ENCODE results near the gene RNF113B. TPM values are rescaled to one million over a fixed set of nuclear protein-coding genes. Genes with fewer than 3 reads are reported as not detected.

RNF113B gene
- not detected for polyA plus RNA-seq (2013)

DNA sequence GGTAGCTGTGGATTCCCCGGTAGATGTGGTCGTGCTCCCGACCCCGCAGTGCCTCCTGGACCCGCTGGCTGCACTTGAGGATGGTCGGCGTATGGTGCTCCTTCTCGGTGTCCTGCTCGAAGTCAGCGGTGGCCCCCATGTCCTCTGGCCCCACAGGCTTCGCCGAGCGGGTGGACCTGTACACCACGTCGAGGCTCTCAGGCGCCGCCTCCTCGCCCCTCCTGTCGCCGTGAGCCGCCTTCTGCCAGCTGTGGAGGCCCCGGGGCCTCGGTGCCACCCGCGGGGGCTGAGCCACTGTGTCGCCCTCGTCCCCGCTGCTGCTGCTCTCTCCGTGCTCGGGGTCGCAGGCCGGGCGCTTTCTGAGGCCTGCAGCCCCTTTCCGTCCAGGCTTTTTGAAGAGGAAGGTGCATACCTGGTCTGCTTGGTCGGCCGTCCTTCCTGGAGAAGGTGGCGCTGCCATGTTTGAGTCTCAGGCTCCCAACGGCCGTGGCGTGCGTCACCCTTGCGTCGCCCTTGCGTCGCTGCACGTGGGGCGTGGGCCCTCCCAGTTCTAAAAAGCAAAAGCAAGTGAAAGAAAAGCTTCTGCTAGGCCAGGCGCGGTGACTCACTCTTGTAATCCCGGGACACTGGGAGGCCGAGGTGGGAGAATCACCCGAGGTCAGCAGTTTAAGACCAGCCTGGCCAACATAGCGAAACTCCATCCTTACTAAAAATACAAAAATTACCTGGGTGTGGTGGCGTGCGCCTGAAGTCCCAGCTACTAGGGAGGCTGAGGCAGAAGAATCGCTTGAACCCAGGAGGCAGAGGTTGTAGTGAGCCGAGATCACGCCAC, at the start of gene RNF113B:
RNF113B (minus strand) TSS at position 493 of the 832 bp plus-strand sequence; CDS start at position 460, 33 bp downstream.
- no peak for DNase-seq
- ChIA-PET CTCF (no interaction called here), POLR2A (interaction anchor here (0.5 kb wide), 1 partner anchor 87 kb away, joined by 5 read pairs; no protein-coding TSS in a partner anchor)
- Histone ChIP-seq H3K4me3 (ENCODE audit: control insufficient read depth in 1 of 7, extremely low read depth in 1 of 7, insufficient read depth in 4 of 7, low read depth in 2 of 7, low read length in 6 of 7) (no peak within 1 kb of the TSS), H3K27ac (ENCODE audit: insufficient read depth in 1 of 2, low read depth in 1 of 2, low read length in 2 of 2, poor library complexity in 1 of 2, severe bottlenecking in 2 of 2) (no peak within 1 kb of the TSS), H3K27me3 (replicated peaks in 2 of 5; ENCODE audit: control insufficient read depth in 4 of 5, insufficient read depth in 5 of 5, low read length in 4 of 5) (peaks cover 0 to 3% (median 0%) of the 10 kb centered on the region in 5 experiments), H3K4me1 (ENCODE audit: control extremely low read depth in 1 of 4, control insufficient read depth in 4 of 4, insufficient read depth in 4 of 4, low read length in 3 of 4) (peaks cover 0 to 9% (median 0%) of the 10 kb centered on the region in 4 experiments), H3K9me3 (ENCODE audit: control extremely low read depth in 1 of 5, control insufficient read depth in 4 of 5, insufficient read depth in 2 of 5, low read depth in 1 of 5, low read length in 4 of 5) (peaks cover 0 to 4% (median 0%) of the 10 kb centered on the region in 5 experiments), H3K36me3 (ENCODE audit: control insufficient read depth in 4 of 4, insufficient read depth in 4 of 4, low read length in 3 of 4) (no peaks in the 10 kb centered on the region)
- 94% methylated on average over 56 of the region's 58 CpGs for WGBS (ENCODE audit: insufficient coverage)

DNA sequence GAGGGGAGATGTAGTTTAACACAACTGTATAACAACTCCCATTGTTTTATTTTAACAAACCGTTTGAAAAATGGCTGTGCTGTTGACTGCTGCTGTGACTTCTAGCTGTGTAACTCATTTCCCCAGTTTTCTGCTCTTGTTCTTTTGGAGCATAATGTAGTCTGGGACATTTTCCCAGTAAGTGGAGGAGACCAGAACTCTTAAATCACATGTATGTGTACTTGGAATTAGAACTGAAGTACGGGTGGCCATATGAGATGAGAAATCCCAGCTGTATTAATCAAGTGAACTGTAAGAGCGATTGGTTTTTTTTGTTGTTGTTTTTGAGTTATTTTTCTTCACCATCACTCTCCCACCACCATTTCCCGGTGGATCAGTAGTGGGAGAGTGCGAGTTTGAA, 49.4 kb upstream of the RNF113B start:
- CTCF ChIA-PET = no interaction called here
- WGBS (ENCODE audit: insufficient coverage) = no CpG with 5 or more reads among the region's 5 CpGs

DNA sequence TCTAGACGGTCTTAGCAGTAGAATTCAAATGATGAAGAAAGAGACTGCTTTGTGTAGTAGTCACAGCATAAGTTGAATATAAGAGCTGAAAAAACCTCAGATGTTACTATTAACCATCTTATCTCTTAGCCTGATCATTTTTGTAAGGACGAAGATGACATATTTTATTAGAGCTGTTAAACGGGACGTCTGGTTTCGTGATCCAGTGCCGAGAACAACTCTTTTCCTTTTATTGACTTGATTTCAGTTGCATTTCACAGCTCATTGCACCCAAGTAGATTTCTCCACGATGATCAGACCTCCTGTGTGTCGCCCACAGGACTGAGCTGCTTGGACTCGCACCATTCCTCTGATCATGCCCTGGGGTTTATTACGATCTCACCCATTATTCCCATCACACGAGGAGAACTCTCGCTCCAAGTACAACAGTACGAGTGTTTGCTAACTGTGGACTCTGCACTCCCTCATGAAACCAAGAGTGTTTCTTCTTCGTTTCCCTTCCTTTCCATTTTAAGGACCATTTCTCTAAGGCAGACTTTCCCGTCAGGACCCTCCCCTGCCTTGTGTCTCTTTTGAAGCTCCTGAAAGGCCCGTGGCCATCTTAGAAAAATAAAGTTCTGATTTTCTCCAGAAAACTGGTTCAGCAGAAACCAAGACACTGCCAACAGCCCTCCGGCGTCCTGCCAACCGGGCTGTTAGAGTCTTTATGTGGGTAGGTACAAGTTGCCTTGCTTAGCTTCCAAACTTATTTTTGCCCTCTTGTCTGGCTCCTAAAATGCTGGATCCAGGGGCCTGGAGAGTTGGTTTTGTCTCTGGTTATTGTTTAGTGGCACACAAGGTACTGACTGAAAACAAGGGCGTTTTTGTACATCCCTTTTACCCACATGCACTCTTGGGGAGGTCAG, 48.2 kb upstream of the RNF113B start:
- no peaks in the 10 kb centered on the region for H3K4me1 ChIP-seq (ENCODE audit: control extremely low read depth in 1 of 4, control insufficient read depth in 4 of 4, insufficient read depth in 4 of 4, low read length in 3 of 4)
- CTCF ChIA-PET = interaction anchor here (0.7 kb wide), 1 partner anchor 452 kb away, joined by 3 read pairs; no protein-coding TSS in a partner anchor
- WGBS (ENCODE audit: insufficient coverage) = 97% methylated on average over 18 of the region's 20 CpGs
- no peak for DNase-seq
- no peak overlapping the region for H3K4me3 ChIP-seq (ENCODE audit: control insufficient read depth in 1 of 7, extremely low read depth in 1 of 7, insufficient read depth in 4 of 7, low read depth in 2 of 7, low read length in 6 of 7)
- H3K27me3 ChIP-seq (replicated peaks in 2 of 5; ENCODE audit: control insufficient read depth in 4 of 5, insufficient read depth in 5 of 5, low read length in 4 of 5) = no peaks in the 10 kb centered on the region
- no peaks in the 10 kb centered on the region for H3K36me3 ChIP-seq (ENCODE audit: control insufficient read depth in 4 of 4, insufficient read depth in 4 of 4, low read length in 3 of 4)
- H3K9me3 ChIP-seq (ENCODE audit: control extremely low read depth in 1 of 5, control insufficient read depth in 4 of 5, insufficient read depth in 2 of 5, low read depth in 1 of 5, low read length in 4 of 5) = peaks cover 0 to 6% (median 0%) of the 10 kb centered on the region in 5 experiments
- no peak overlapping the region for H3K27ac ChIP-seq (ENCODE audit: insufficient read depth in 1 of 2, low read depth in 1 of 2, low read length in 2 of 2, poor library complexity in 1 of 2, severe bottlenecking in 2 of 2)
- POLR2A ChIA-PET = no interaction called here

More for the DNA sequence above, 49.4 kb upstream of the RNF113B start:
- Histone ChIP-seq H3K36me3 (ENCODE audit: control insufficient read depth in 4 of 4, insufficient read depth in 4 of 4, low read length in 3 of 4) (no peaks in the 10 kb centered on the region), H3K4me1 (ENCODE audit: control extremely low read depth in 1 of 4, control insufficient read depth in 4 of 4, insufficient read depth in 4 of 4, low read length in 3 of 4) (no peaks in the 10 kb centered on the region), H3K9me3 (ENCODE audit: control extremely low read depth in 1 of 5, control insufficient read depth in 4 of 5, insufficient read depth in 2 of 5, low read depth in 1 of 5, low read length in 4 of 5) (peaks cover 0 to 10% (median 0%) of the 10 kb centered on the region in 5 experiments), H3K4me3 (ENCODE audit: control insufficient read depth in 1 of 7, extremely low read depth in 1 of 7, insufficient read depth in 4 of 7, low read depth in 2 of 7, low read length in 6 of 7) (no peak overlapping the region), H3K27me3 (replicated peaks in 2 of 5; ENCODE audit: control insufficient read depth in 4 of 5, insufficient read depth in 5 of 5, low read length in 4 of 5) (no peaks in the 10 kb centered on the region), H3K27ac (ENCODE audit: insufficient read depth in 1 of 2, low read depth in 1 of 2, low read length in 2 of 2, poor library complexity in 1 of 2, severe bottlenecking in 2 of 2) (no peak overlapping the region)
- DNase-seq = no peak
- POLR2A ChIA-PET = no interaction called here

DNA sequence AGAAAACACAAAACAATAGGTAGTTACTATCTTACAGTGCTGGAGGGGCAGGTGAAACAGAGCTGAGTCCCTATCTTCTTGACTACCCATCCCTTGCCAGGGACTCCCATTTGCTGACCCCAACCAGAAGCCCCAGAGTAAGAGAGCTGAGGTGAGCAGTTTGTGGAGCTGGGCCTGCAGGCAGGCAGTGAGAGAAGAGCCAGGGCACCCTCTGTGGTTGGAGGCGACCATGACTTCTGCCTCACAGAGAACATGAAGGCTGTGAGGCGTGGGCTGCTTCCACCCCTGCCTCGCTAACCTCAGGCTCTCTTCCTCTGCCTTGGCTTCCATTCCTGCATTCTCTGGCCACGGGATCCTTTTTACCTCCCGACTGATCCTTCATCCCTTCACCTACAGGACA, 47.5 kb upstream of the RNF113B start:
- no peak for DNase-seq
- H3K4me1 ChIP-seq (ENCODE audit: control extremely low read depth in 1 of 4, control insufficient read depth in 4 of 4, insufficient read depth in 4 of 4, low read length in 3 of 4) = no peaks in the 10 kb centered on the region
- H3K27me3 ChIP-seq (replicated peaks in 2 of 5; ENCODE audit: control insufficient read depth in 4 of 5, insufficient read depth in 5 of 5, low read length in 4 of 5) = no peaks in the 10 kb centered on the region
- ChIA-PET POLR2A (no interaction called here), CTCF (interaction anchor here (0.7 kb wide), 1 partner anchor 451 kb away, joined by 3 read pairs; no protein-coding TSS in a partner anchor)
- no peaks in the 10 kb centered on the region for H3K36me3 ChIP-seq (ENCODE audit: control insufficient read depth in 4 of 4, insufficient read depth in 4 of 4, low read length in 3 of 4)
- no peak overlapping the region for H3K4me3 ChIP-seq (ENCODE audit: control insufficient read depth in 1 of 7, extremely low read depth in 1 of 7, insufficient read depth in 4 of 7, low read depth in 2 of 7, low read length in 6 of 7)
- H3K9me3 ChIP-seq (ENCODE audit: control extremely low read depth in 1 of 5, control insufficient read depth in 4 of 5, insufficient read depth in 2 of 5, low read depth in 1 of 5, low read length in 4 of 5) = peaks cover 0 to 6% (median 0%) of the 10 kb centered on the region in 5 experiments
- no peak overlapping the region for H3K27ac ChIP-seq (ENCODE audit: insufficient read depth in 1 of 2, low read depth in 1 of 2, low read length in 2 of 2, poor library complexity in 1 of 2, severe bottlenecking in 2 of 2)
- 88% methylated on average over 5 of the region's 5 CpGs for WGBS (ENCODE audit: insufficient coverage)

GRCh38 chr13:98223741-98224140, 46.7 kb upstream of the RNF113B start:
- Histone ChIP-seq H3K27me3 (replicated peaks in 2 of 5; ENCODE audit: control insufficient read depth in 4 of 5, insufficient read depth in 5 of 5, low read length in 4 of 5) (no peaks in the 10 kb centered on the region), H3K27ac (ENCODE audit: insufficient read depth in 1 of 2, low read depth in 1 of 2, low read length in 2 of 2, poor library complexity in 1 of 2, severe bottlenecking in 2 of 2) (no peak overlapping the region), H3K36me3 (ENCODE audit: control insufficient read depth in 4 of 4, insufficient read depth in 4 of 4, low read length in 3 of 4) (no peaks in the 10 kb centered on the region), H3K4me3 (ENCODE audit: control insufficient read depth in 1 of 7, extremely low read depth in 1 of 7, insufficient read depth in 4 of 7, low read depth in 2 of 7, low read length in 6 of 7) (no peak overlapping the region), H3K4me1 (ENCODE audit: control extremely low read depth in 1 of 4, control insufficient read depth in 4 of 4, insufficient read depth in 4 of 4, low read length in 3 of 4) (no peaks in the 10 kb centered on the region), H3K9me3 (ENCODE audit: control extremely low read depth in 1 of 5, control insufficient read depth in 4 of 5, insufficient read depth in 2 of 5, low read depth in 1 of 5, low read length in 4 of 5) (peaks cover 0 to 6% (median 0%) of the 10 kb centered on the region in 5 experiments)
- CTCF ChIA-PET = no interaction called here
- POLR2A ChIA-PET = interaction anchor here (0.5 kb wide), 1 partner anchor 22 kb away, joined by 3 read pairs; no protein-coding TSS in a partner anchor
- no peak for DNase-seq

DNA sequence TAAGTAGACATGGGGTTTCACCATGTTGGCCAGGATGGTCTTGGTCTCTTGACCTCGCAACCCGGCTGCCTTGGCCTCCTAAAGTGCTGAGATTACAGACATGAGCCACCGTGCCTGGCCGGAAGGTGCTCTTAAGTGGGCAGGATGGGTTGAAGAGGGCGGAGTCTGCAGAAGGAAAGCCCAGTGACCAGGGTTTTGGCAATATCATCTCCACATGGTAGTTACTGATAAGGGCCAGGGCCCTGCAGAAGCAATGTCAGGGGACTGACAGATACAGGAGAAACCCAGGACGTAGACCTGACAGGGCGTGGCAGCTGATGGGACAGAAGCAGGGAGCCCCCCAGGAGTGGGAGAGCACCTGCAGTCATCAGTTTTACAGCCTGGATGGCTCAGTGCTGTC, 45.7 kb upstream of the RNF113B start:
- H3K4me1 ChIP-seq (ENCODE audit: control extremely low read depth in 1 of 4, control insufficient read depth in 4 of 4, insufficient read depth in 4 of 4, low read length in 3 of 4) = no peaks in the 10 kb centered on the region
- no peaks in the 10 kb centered on the region for H3K27me3 ChIP-seq (replicated peaks in 2 of 5; ENCODE audit: control insufficient read depth in 4 of 5, insufficient read depth in 5 of 5, low read length in 4 of 5)
- ChIA-PET CTCF (no interaction called here), POLR2A (no interaction called here)
- 86% methylated on average over 7 of the region's 7 CpGs for WGBS (ENCODE audit: insufficient coverage)
- no peak overlapping the region for H3K27ac ChIP-seq (ENCODE audit: insufficient read depth in 1 of 2, low read depth in 1 of 2, low read length in 2 of 2, poor library complexity in 1 of 2, severe bottlenecking in 2 of 2)
- peak in 2 of 3 donors; percentile 11 to 46 for DNase-seq
- peaks cover 0 to 5% (median 0%) of the 10 kb centered on the region in 5 experiments for H3K9me3 ChIP-seq (ENCODE audit: control extremely low read depth in 1 of 5, control insufficient read depth in 4 of 5, insufficient read depth in 2 of 5, low read depth in 1 of 5, low read length in 4 of 5)
- H3K36me3 ChIP-seq (ENCODE audit: control insufficient read depth in 4 of 4, insufficient read depth in 4 of 4, low read length in 3 of 4) = no peaks in the 10 kb centered on the region
- no peak overlapping the region for H3K4me3 ChIP-seq (ENCODE audit: control insufficient read depth in 1 of 7, extremely low read depth in 1 of 7, insufficient read depth in 4 of 7, low read depth in 2 of 7, low read length in 6 of 7)
